Mucosa of rectum (tissue), 2 donors: ENCODE measurements around the gene OTOP2.
"Not testable (repeated sequence)": the region's sequence is repeated elsewhere in the genome, so short reads cannot be mapped to it uniquely, and the experiment has no call there.

ENCODE experiments used
- H3K27ac ChIP-seq, 2 donors: one replicate each; pipeline ENCODE4 v1.7.0; 2013; ENCODE audit warnings: inconsistent platforms in 2 of 2, low read depth in 2 of 2, low read length in 2 of 2
- H3K27me3 ChIP-seq, 2 donors: one replicate each; pipeline ENCODE4 v1.7.0; 2013; ENCODE audit warnings: low read length in 2 of 2; ENCODE audit not compliant: control insufficient read depth in 2 of 2, insufficient read depth in 2 of 2
- H3K36me3 ChIP-seq, 2 donors: one replicate each; pipeline ENCODE4 v1.7.0; 2013; ENCODE audit warnings: low read length in 2 of 2; ENCODE audit not compliant: control insufficient read depth in 2 of 2, insufficient read depth in 2 of 2
- H3K4me1 ChIP-seq, 2 donors: one replicate each; pipeline ENCODE4 v1.7.0; 2013; ENCODE audit warnings: low read length in 2 of 2, mild to moderate bottlenecking in 1 of 2; ENCODE audit not compliant: control insufficient read depth in 2 of 2, insufficient read depth in 2 of 2
- H3K4me3 ChIP-seq, 2 donors: one replicate each; pipeline ENCODE4 v1.7.0; 2013; ENCODE audit warnings: low read length in 2 of 2
- H3K9ac ChIP-seq, 2 donors: one replicate each; pipeline ENCODE4 v1.7.0; 2013; ENCODE audit warnings: low read length in 2 of 2, low read depth in 1 of 2, mild to moderate bottlenecking in 1 of 2
- H3K9me3 ChIP-seq, 2 donors: one replicate each; pipeline ENCODE4 v1.7.0; 2013; ENCODE audit warnings: low read length in 2 of 2; ENCODE audit not compliant: control insufficient read depth in 2 of 2
- donor health status: healthy.
- donor health status: Normal muscosa, but diverticular disease.

Gene OTOP2

GRCh38 chr17:74982663-74983313 is 58.7 kb downstream of the OTOP2 start:
- Histone ChIP-seq H3K4me3 (peak overlapping the region; percentile 78 to 82), H3K4me1 (peaks cover 9 to 18% of the 10 kb centered on the region in 2 donors), H3K9ac (peak overlapping the region; percentile 74 to 77), H3K27ac (peak overlapping the region; percentile 75 to 79)
- not testable (repeated sequence) for H3K36me3 ChIP-seq, H3K27me3 ChIP-seq, H3K9me3 ChIP-seq
